Measurements from ENCODE around the gene STK32B. TPM values are rescaled to one million over a fixed set of nuclear protein-coding genes. Genes with fewer than 3 reads are reported as not detected.

STK32B gene
- total RNA-seq, 1 experiment from 2014 or later = 1.1 TPM

GRCh38 chr4:5224340-5224739 is 173.1 kb downstream of the STK32B start:
- Histone ChIP-seq H4K20me1 (ENCODE audit: low read length) (no peaks in the 10 kb centered on the region), H3K79me2 (ENCODE audit: low read length) (no peaks in the 10 kb centered on the region), H3K4me2 (ENCODE audit: low read length) (no peak overlapping the region), H2AFZ (ENCODE audit: low read length) (no peak overlapping the region), H3K4me1 (ENCODE audit: insufficient read depth, low read length) (no peaks in the 10 kb centered on the region), H3K9me3 (ENCODE audit: low read length) (peaks cover 5% of the 10 kb centered on the region; the same call in 1 of the 2 replicates), H3K27me3 (ENCODE audit: low read length) (no peaks in the 10 kb centered on the region), H3K4me3 (ENCODE audit: low read length) (no peak overlapping the region), H3K9ac (ENCODE audit: low read length) (no peak overlapping the region), H3K36me3 (ENCODE audit: low read depth, low read length) (no peaks in the 10 kb centered on the region), H3F3A (ENCODE audit: low read length, unreplicated experiment) (no peaks in the 10 kb centered on the region), H3K27ac (ENCODE audit: low read length) (no peak overlapping the region), H3K9me2 (replicated peaks; ENCODE audit: low read length) (no peaks in the 10 kb centered on the region)
- no TSS peak for BruUV-seq (replicated peaks)
- no peak for ATAC-seq
- intact Hi-C loops (cut with micrococcal nuclease) = no loop called here
- CTCF ChIA-PET = no interaction called here
- DNase-seq = no peak
- POLR2A ChIA-PET (ENCODE audit: unreplicated experiment) = no interaction called here
- no peak for TF ChIP-seq EZH2 (IDR thresholded peaks at IDR 0.05; ENCODE audit: low read length, unreplicated experiment)
- no peak for TF ChIP-seq CTCF (conservative IDR thresholded peaks at IDR 0.05; ENCODE audit: low read depth, low read length)
- no peak for TF ChIP-seq EZH2phosphoT487 (IDR thresholded peaks at IDR 0.05; ENCODE audit: borderline replicate concordance, low read length)

GRCh38 chr4:5232549-5232948 is 181.3 kb downstream of the STK32B start:
- ChIA-PET CTCF (no interaction called here), POLR2A (ENCODE audit: unreplicated experiment) (no interaction called here)

More at GRCh38 chr4:5232549-5232948, 181.3 kb downstream of the STK32B start:
- TF ChIP-seq CTCF (conservative IDR thresholded peaks at IDR 0.05; ENCODE audit: low read depth, low read length) (no peak), EZH2 (IDR thresholded peaks at IDR 0.05; ENCODE audit: low read length, unreplicated experiment) (no peak), EZH2phosphoT487 (IDR thresholded peaks at IDR 0.05; ENCODE audit: borderline replicate concordance, low read length) (no peak)
- Histone ChIP-seq H3K9ac (ENCODE audit: low read length) (no peak overlapping the region), H3K36me3 (ENCODE audit: low read depth, low read length) (no peaks in the 10 kb centered on the region), H4K20me1 (ENCODE audit: low read length) (no peaks in the 10 kb centered on the region), H3K4me3 (ENCODE audit: low read length) (no peak overlapping the region), H3K4me1 (ENCODE audit: insufficient read depth, low read length) (no peaks in the 10 kb centered on the region), H3K79me2 (ENCODE audit: low read length) (no peaks in the 10 kb centered on the region), H3K4me2 (ENCODE audit: low read length) (no peak overlapping the region), H3K27ac (ENCODE audit: low read length) (no peak overlapping the region), H3K27me3 (ENCODE audit: low read length) (peaks cover 8% of the 10 kb centered on the region; the same call in 1 of the 2 replicates), H3K9me2 (replicated peaks; ENCODE audit: low read length) (no peaks in the 10 kb centered on the region), H3K9me3 (ENCODE audit: low read length) (no peaks in the 10 kb centered on the region), H2AFZ (ENCODE audit: low read length) (no peak overlapping the region), H3F3A (ENCODE audit: low read length, unreplicated experiment) (no peaks in the 10 kb centered on the region)
- intact Hi-C loops (cut with micrococcal nuclease) = no loop called here
- DNase-seq (no peak), ATAC-seq (no peak)
- BruUV-seq (replicated peaks) = no TSS peak
